ENCODE results near the gene RITA1. TPM values are rescaled to one million over a fixed set of nuclear protein-coding genes. Genes with fewer than 3 reads are reported as not detected.

RITA1 gene
- total and polyA plus RNA-seq, 2 of the 4 experiments (the other 2 are of a cell fraction), result 14.2 to 14.7 TPM

DNA sequence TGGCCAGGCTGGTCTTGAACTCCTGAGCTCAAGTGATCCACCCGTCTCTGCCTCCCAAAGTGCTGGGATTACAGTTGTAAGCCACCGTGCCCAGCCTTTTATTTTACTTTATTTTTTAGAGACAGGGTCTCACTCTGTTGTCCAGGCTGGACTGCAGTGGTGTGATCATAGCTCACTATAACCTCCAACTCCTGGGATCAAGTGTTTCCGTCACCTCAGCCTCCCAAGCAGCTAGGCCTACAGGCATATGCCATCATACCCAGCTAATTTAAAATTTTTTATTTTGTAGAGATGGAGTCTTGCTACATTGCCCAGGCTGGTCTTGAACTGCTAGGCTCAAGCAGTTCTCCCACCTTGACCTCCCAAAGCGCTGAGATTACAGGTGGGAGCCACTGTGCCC is 39.4 kb downstream of the RITA1 start:
- H3K18ac ChIP-seq (ENCODE audit: low read depth, low read length), result no peak overlapping the region
- peaks cover 0 to 16% of the 10 kb centered on the region in 2 experiments; a peak in 2 of 4 replicates for H3K79me1 ChIP-seq (ENCODE audit: low read depth in 1 of 2, low read length in 2 of 2)
- no peaks in the 10 kb centered on the region for H3K9me3 ChIP-seq (ENCODE audit: control insufficient read depth, insufficient read depth, low read length)
- in situ Hi-C loops (cut with MboI; ENCODE audit: low sequenced_read_pairs) (no loop called here), intact Hi-C loops (cut with micrococcal nuclease) (no loop called here), dilution Hi-C loops (cut with HindIII; ENCODE audit: low sequenced_read_pairs, unreplicated experiment) (no loop called here)
- DNase-seq (no peak), ATAC-seq (ENCODE audit: low read depth) (no peak)
- no peaks in the 10 kb centered on the region for H3K27me3 ChIP-seq (ENCODE audit: control insufficient read depth, insufficient read depth, low read length)
- H3K27ac ChIP-seq (ENCODE audit: insufficient read depth, low read length), result no peak overlapping the region
- no peak overlapping the region for H3K14ac ChIP-seq (replicated peaks; ENCODE audit: low read depth, low read length)
- no peak overlapping the region for H3K23ac ChIP-seq (ENCODE audit: low read depth, low read length)
- peaks cover 13% of the 10 kb centered on the region for H3K36me3 ChIP-seq (ENCODE audit: control insufficient read depth, insufficient read depth, low read length)
- no CpG with 5 or more reads among the region's 4 CpGs for WGBS, 2 experiments (ENCODE audit: extremely low coverage in 2 of 2, insufficient read length in 1 of 2)
- no peak overlapping the region for H2AK5ac ChIP-seq (ENCODE audit: low read depth, low read length)
- H4K91ac ChIP-seq (ENCODE audit: insufficient read depth, low read depth, low read length), result no peak overlapping the region
- no peak overlapping the region for H2BK5ac ChIP-seq (ENCODE audit: low read depth, low read length, poor library complexity, severe bottlenecking)
- no TSS peak for BruUV-seq (replicated peaks)
- H4K20me1 ChIP-seq (ENCODE audit: insufficient read depth, low read length), result peaks cover 9% of the 10 kb centered on the region
- H2AK9ac ChIP-seq (replicated peaks; ENCODE audit: low read depth, low read length, poor library complexity), result no peak overlapping the region
- CTCF ChIA-PET, result no interaction called here
- H2BK120ac ChIP-seq (ENCODE audit: low read depth, low read length), result no peak overlapping the region
- H4K8ac ChIP-seq (ENCODE audit: low read depth in 2 of 2, low read length in 2 of 2), result no peak overlapping the region
- TF ChIP-seq POLR2A (IDR thresholded peaks at IDR 0.05; ENCODE audit: low read depth, low read length), result no peak
- no peak for TF ChIP-seq CEBPB (IDR thresholded peaks at IDR 0.05; ENCODE audit: low read depth, low read length)
- TF ChIP-seq MXI1 (IDR thresholded peaks at IDR 0.05; ENCODE audit: borderline replicate concordance, low read depth, low read length), result no peak
- TF ChIP-seq RCOR1 (IDR thresholded peaks at IDR 0.05; ENCODE audit: insufficient replicate concordance, low read length), result no peak
- TF ChIP-seq RAD21 (IDR thresholded peaks at IDR 0.05; ENCODE audit: low read length), result no peak
- no peak for TF ChIP-seq MAZ (IDR thresholded peaks at IDR 0.05; ENCODE audit: borderline replicate concordance, low read depth, low read length)
- no peak for TF ChIP-seq SMC3 (IDR thresholded peaks at IDR 0.05; ENCODE audit: low read depth, low read length)
- TF ChIP-seq MAFK (IDR thresholded peaks at IDR 0.05; ENCODE audit: low read depth, low read length), result no peak
- TF ChIP-seq BHLHE40 (IDR thresholded peaks at IDR 0.05; ENCODE audit: low read depth, low read length), result no peak
- TF ChIP-seq, protein P1, sequence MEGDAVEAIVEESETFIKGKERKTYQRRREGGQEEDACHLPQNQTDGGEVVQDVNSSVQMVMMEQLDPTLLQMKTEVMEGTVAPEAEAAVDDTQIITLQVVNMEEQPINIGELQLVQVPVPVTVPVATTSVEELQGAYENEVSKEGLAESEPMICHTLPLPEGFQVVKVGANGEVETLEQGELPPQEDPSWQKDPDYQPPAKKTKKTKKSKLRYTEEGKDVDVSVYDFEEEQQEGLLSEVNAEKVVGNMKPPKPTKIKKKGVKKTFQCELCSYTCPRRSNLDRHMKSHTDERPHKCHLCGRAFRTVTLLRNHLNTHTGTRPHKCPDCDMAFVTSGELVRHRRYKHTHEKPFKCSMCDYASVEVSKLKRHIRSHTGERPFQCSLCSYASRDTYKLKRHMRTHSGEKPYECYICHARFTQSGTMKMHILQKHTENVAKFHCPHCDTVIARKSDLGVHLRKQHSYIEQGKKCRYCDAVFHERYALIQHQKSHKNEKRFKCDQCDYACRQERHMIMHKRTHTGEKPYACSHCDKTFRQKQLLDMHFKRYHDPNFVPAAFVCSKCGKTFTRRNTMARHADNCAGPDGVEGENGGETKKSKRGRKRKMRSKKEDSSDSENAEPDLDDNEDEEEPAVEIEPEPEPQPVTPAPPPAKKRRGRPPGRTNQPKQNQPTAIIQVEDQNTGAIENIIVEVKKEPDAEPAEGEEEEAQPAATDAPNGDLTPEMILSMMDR (conservative IDR thresholded peaks at IDR 0.05; ENCODE audit: low read depth, low read length), result no peak
- peaks cover 7% of the 10 kb centered on the region for H3K9me1 ChIP-seq (ENCODE audit: insufficient read depth, low read length)
- POLR2A ChIA-PET (ENCODE audit: unreplicated experiment), result no interaction called here
- H4K5ac ChIP-seq (ENCODE audit: low read depth, low read length), result no peak overlapping the region
- no peak overlapping the region for H3K56ac ChIP-seq (ENCODE audit: extremely low read depth, insufficient read depth, low read length)
- no peak overlapping the region for H3K4me3 ChIP-seq (ENCODE audit: insufficient read depth, low read depth, low read length)
- H2BK20ac ChIP-seq (ENCODE audit: low read depth, low read length), result no peak overlapping the region
- H2AFZ ChIP-seq (replicated peaks; ENCODE audit: low read length, poor library complexity), result no peak overlapping the region
- H3K9ac ChIP-seq (ENCODE audit: low read depth, low read length), result no peak overlapping the region
- H3K4ac ChIP-seq (ENCODE audit: low read depth, low read length), result no peak overlapping the region
- no peak overlapping the region for H2BK15ac ChIP-seq (ENCODE audit: low read depth, low read length)
- no peak overlapping the region for H3K4me2 ChIP-seq (ENCODE audit: low read depth, low read length)
- peaks cover 4% of the 10 kb centered on the region for H3K4me1 ChIP-seq (ENCODE audit: control insufficient read depth, insufficient read depth, low read length)

Data from IMR-90 (cell line).